ENCODE measurements around the gene SLC16A1.

- no peak for TF ChIP-seq CTCF (IDR thresholded peaks at IDR 0.05; ENCODE audit: low read depth, low read length)
- no peak for TF ChIP-seq EZH2phosphoT487 (IDR thresholded peaks at IDR 0.05; ENCODE audit: low read depth)
Measured at GRCh38 chr1:112995890-112996289, 39.9 kb upstream of the SLC16A1 start.
